HEK293 (cell line): ENCODE data around the gene CELF6.
A peak's percentile ranks its signal among the peaks of the same experiment; 100 is the strongest.

Experiments used
- CTCF ChIA-PET: fragments of 350-600 bp; formaldehyde crosslinking; extraction: SDS; loops from one replicate; lab custom pipeline; 2021; ENCODE audit warnings: antibody characterized with exemption; lab: Yijun Ruan, JAX
- POLR2A ChIA-PET: fragments of 300-600 bp; formaldehyde crosslinking; extraction: SDS; loops from one replicate; lab custom pipeline; 2020; ENCODE audit warnings: antibody characterized with exemption, inconsistent platforms; lab: Yijun Ruan, JAX
- H3K27ac ChIP-seq: fragments of 200-500 bp; sonication (Bioruptor generic); 2 replicates; pipeline ENCODE4 v1.5.1; 2014; ENCODE audit warnings: low read depth, low read length, control low read depth, inconsistent platforms; ENCODE audit errors: extremely low read depth
- H3K36me3 ChIP-seq, 2 experiments: fragments of 200-500 bp in 1 of 2; sonication (Bioruptor generic) in 1 of 2; 1 replicate in 1 of 2; 2 replicates in 1 of 2; pipeline ENCODE4 v1.5.1; 2014 to 2017; ENCODE audit warnings: inconsistent platforms in 2 of 2, low read length in 2 of 2; ENCODE audit not compliant: control insufficient read depth in 2 of 2, insufficient read depth in 1 of 2
- H3K4me1 ChIP-seq: fragments of 200-500 bp; sonication (Bioruptor generic); 2 replicates; pipeline ENCODE4 v1.5.1; 2014; ENCODE audit warnings: mild to moderate bottlenecking, low read length, inconsistent platforms; ENCODE audit not compliant: control insufficient read depth, insufficient read depth
- H3K4me3 ChIP-seq: 2 replicates; pipeline ENCODE4 v1.5.1; 2011; ENCODE audit warnings: low read depth, mild to moderate bottlenecking, control low read depth, low read length, moderate library complexity
- H3K9me3 ChIP-seq: fragments of 200-500 bp; sonication (Bioruptor generic); 2 replicates; pipeline ENCODE4 v1.5.1; 2014; ENCODE audit warnings: low read depth, low read length, inconsistent platforms; ENCODE audit not compliant: control insufficient read depth, insufficient read depth
- EGR2 ChIP-seq: fragments of 450-650 bp; formaldehyde crosslinking; IDR thresholded peaks from 2 replicates; pipeline ENCODE4 v1.5.1; 2016; ENCODE audit warnings: low read depth, missing biosample characterization, missing genetic modification characterization
- KLF1 ChIP-seq: fragments of 450-650 bp; formaldehyde crosslinking; IDR thresholded peaks from 2 replicates; pipeline ENCODE4 v1.5.1; 2016; ENCODE audit warnings: missing biosample characterization, missing genetic modification characterization
- KLF16 ChIP-seq: fragments of 450-650 bp; formaldehyde crosslinking; IDR thresholded peaks from 2 replicates; pipeline ENCODE4 v1.5.1; 2017; ENCODE audit warnings: missing biosample characterization, missing genetic modification characterization
- KLF9 ChIP-seq: fragments of 450-650 bp; formaldehyde crosslinking; IDR thresholded peaks from 2 replicates; pipeline ENCODE4 v1.5.1; 2016; ENCODE audit warnings: missing biosample characterization, missing genetic modification characterization, low read depth
- MZF1 ChIP-seq: fragments of 450-650 bp; formaldehyde crosslinking; IDR thresholded peaks from 2 replicates; pipeline ENCODE4 v1.5.1; 2017; ENCODE audit warnings: missing biosample characterization, missing genetic modification characterization, borderline replicate concordance
- OVOL3 ChIP-seq: fragments of 450-650 bp; formaldehyde crosslinking; IDR thresholded peaks from 2 replicates; pipeline ENCODE4 v1.5.1; 2016; ENCODE audit warnings: missing biosample characterization, missing genetic modification characterization
- RBAK ChIP-seq: fragments of 450-650 bp; formaldehyde crosslinking; IDR thresholded peaks from 2 replicates; pipeline ENCODE4 v1.5.1; 2016; ENCODE audit warnings: missing biosample characterization, missing genetic modification characterization
- SP2 ChIP-seq: fragments of 450-650 bp; formaldehyde crosslinking; IDR thresholded peaks from 2 replicates; pipeline ENCODE4 v1.5.1; 2016; ENCODE audit warnings: missing biosample characterization, missing genetic modification characterization
- YY1 ChIP-seq: fragments of 450-650 bp; formaldehyde crosslinking; IDR thresholded peaks from 2 replicates; pipeline ENCODE4 v1.5.1; 2018; ENCODE audit warnings: missing biosample characterization, missing genetic modification characterization
- ZBTB20 ChIP-seq: fragments of 450-650 bp; formaldehyde crosslinking; IDR thresholded peaks from 2 replicates; pipeline ENCODE4 v1.5.1; 2016; ENCODE audit warnings: missing biosample characterization, missing genetic modification characterization
- ZBTB48 ChIP-seq: fragments of 450-650 bp; formaldehyde crosslinking; IDR thresholded peaks from 2 replicates; pipeline ENCODE4 v1.5.1; 2016; ENCODE audit warnings: missing biosample characterization, missing genetic modification characterization
- ZFHX2 ChIP-seq: fragments of 450-650 bp; formaldehyde crosslinking; conservative IDR thresholded peaks from 2 replicates; pipeline ENCODE4 v1.5.1; 2016; ENCODE audit warnings: missing biosample characterization, missing genetic modification characterization
- ZNF112 ChIP-seq: fragments of 450-650 bp; formaldehyde crosslinking; IDR thresholded peaks from 2 replicates; pipeline ENCODE4 v1.5.0; 2017; ENCODE audit warnings: missing biosample characterization, missing genetic modification characterization
- ZNF121 ChIP-seq: fragments of 450-650 bp; formaldehyde crosslinking; IDR thresholded peaks from 2 replicates; pipeline ENCODE4 v1.5.1; 2016; ENCODE audit warnings: missing biosample characterization, missing genetic modification characterization
- ZNF174 ChIP-seq: fragments of 450-650 bp; formaldehyde crosslinking; IDR thresholded peaks from 2 replicates; pipeline ENCODE4 v1.5.0; 2017; ENCODE audit warnings: missing biosample characterization, mild to moderate bottlenecking, missing genetic modification characterization
- ZNF211 ChIP-seq: fragments of 450-650 bp; formaldehyde crosslinking; IDR thresholded peaks from 2 replicates; pipeline ENCODE4 v1.5.1; 2016; ENCODE audit warnings: low read depth, missing biosample characterization, missing genetic modification characterization
- ZNF24 ChIP-seq: fragments of 450-650 bp; formaldehyde crosslinking; IDR thresholded peaks from 2 replicates; pipeline ENCODE4 v1.5.1; 2016; ENCODE audit warnings: missing biosample characterization, missing genetic modification characterization
- ZNF274 ChIP-seq, 2 experiments: fragments of 200-500 bp in 1 of 2; fragments of 450-650 bp in 1 of 2; sonication (Bioruptor generic) in 1 of 2; formaldehyde crosslinking in 1 of 2; IDR thresholded peaks; 2 replicates each; pipeline versions ENCODE4 v1.5.1 to v1.6.1; 2014 to 2016; ENCODE audit warnings: borderline replicate concordance in 1 of 2, inconsistent platforms in 1 of 2, low read length in 1 of 2, missing biosample characterization in 1 of 2, missing genetic modification characterization in 1 of 2
- ZNF404 ChIP-seq: fragments of 450-650 bp; formaldehyde crosslinking; IDR thresholded peaks from 2 replicates; pipeline ENCODE4 v1.5.1; 2017; ENCODE audit warnings: missing biosample characterization, missing genetic modification characterization
- ZNF521 ChIP-seq: fragments of 450-650 bp; formaldehyde crosslinking; IDR thresholded peaks from 2 replicates; pipeline ENCODE4 v1.5.1; 2017; ENCODE audit warnings: missing biosample characterization, mild to moderate bottlenecking, missing genetic modification characterization
- ZNF555 ChIP-seq: fragments of 450-650 bp; formaldehyde crosslinking; conservative IDR thresholded peaks from 2 replicates; pipeline ENCODE4 v1.5.1; 2017; ENCODE audit warnings: missing biosample characterization, mild to moderate bottlenecking, missing genetic modification characterization, inconsistent platforms
- ZNF624 ChIP-seq: fragments of 450-650 bp; formaldehyde crosslinking; IDR thresholded peaks from 2 replicates; pipeline ENCODE4 v1.5.1; 2017; ENCODE audit warnings: missing biosample characterization, missing genetic modification characterization
- ZNF660 ChIP-seq: fragments of 450-650 bp; IDR thresholded peaks from 2 replicates; pipeline ENCODE4 v1.5.1; 2018; ENCODE audit warnings: missing biosample characterization, mild to moderate bottlenecking, missing genetic modification characterization
- ZNF777 ChIP-seq: fragments of 450-650 bp; formaldehyde crosslinking; IDR thresholded peaks from 2 replicates; pipeline ENCODE4 v1.5.1; 2017; ENCODE audit warnings: missing biosample characterization, missing genetic modification characterization, borderline replicate concordance
- ZNF791 ChIP-seq: fragments of 450-650 bp; formaldehyde crosslinking; IDR thresholded peaks from 2 replicates; pipeline ENCODE4 v1.5.1; 2016; ENCODE audit warnings: missing biosample characterization, missing genetic modification characterization
- ZSCAN23 ChIP-seq: fragments of 450-650 bp; formaldehyde crosslinking; IDR thresholded peaks from 2 replicates; pipeline ENCODE4 v1.5.1; 2016; ENCODE audit warnings: missing biosample characterization, missing genetic modification characterization
- ZXDB ChIP-seq: fragments of 450-650 bp; formaldehyde crosslinking; IDR thresholded peaks from 2 replicates; pipeline ENCODE4 v1.5.1; 2016; ENCODE audit warnings: missing biosample characterization, missing genetic modification characterization
- TF ChIP-seq, protein P1 (sequence below): fragments of 450-650 bp; formaldehyde crosslinking; IDR thresholded peaks from 2 replicates; pipeline ENCODE4 v1.5.1; 2017; ENCODE audit warnings: missing biosample characterization, missing genetic modification characterization
- TF ChIP-seq, protein P2 (sequence below): fragments of 450-650 bp; formaldehyde crosslinking; IDR thresholded peaks from 2 replicates; pipeline ENCODE4 v1.5.1; 2016; ENCODE audit warnings: missing biosample characterization, missing genetic modification characterization
- TF ChIP-seq, protein P3 (sequence below): fragments of 450-650 bp; formaldehyde crosslinking; IDR thresholded peaks from 2 replicates; pipeline ENCODE4 v1.5.1; 2016; ENCODE audit warnings: missing biosample characterization, missing genetic modification characterization

Gene CELF6

GRCh38 chr15:72318408-72318942 lies 1.5 kb downstream of the CELF6 start (continued):
- TF ChIP-seq ZNF404 (tag by site-specific recombination) (no peak), ZNF777 (no peak), RBAK (tag by site-specific recombination) (no peak), ZNF791 (tag by site-specific recombination) (no peak), ZNF521 (no peak), ZNF624 (tag by site-specific recombination) (no peak), SP2 (tag by site-specific recombination) (0 out of 2 replicates have a peak, but pooled peaks have one; percentile 11)
- TF ChIP-seq, protein P1, sequence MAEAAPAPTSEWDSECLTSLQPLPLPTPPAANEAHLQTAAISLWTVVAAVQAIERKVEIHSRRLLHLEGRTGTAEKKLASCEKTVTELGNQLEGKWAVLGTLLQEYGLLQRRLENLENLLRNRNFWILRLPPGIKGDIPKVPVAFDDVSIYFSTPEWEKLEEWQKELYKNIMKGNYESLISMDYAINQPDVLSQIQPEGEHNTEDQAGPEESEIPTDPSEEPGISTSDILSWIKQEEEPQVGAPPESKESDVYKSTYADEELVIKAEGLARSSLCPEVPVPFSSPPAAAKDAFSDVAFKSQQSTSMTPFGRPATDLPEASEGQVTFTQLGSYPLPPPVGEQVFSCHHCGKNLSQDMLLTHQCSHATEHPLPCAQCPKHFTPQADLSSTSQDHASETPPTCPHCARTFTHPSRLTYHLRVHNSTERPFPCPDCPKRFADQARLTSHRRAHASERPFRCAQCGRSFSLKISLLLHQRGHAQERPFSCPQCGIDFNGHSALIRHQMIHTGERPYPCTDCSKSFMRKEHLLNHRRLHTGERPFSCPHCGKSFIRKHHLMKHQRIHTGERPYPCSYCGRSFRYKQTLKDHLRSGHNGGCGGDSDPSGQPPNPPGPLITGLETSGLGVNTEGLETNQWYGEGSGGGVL (tag by site-specific recombination): peak; percentile 76

DNA sequence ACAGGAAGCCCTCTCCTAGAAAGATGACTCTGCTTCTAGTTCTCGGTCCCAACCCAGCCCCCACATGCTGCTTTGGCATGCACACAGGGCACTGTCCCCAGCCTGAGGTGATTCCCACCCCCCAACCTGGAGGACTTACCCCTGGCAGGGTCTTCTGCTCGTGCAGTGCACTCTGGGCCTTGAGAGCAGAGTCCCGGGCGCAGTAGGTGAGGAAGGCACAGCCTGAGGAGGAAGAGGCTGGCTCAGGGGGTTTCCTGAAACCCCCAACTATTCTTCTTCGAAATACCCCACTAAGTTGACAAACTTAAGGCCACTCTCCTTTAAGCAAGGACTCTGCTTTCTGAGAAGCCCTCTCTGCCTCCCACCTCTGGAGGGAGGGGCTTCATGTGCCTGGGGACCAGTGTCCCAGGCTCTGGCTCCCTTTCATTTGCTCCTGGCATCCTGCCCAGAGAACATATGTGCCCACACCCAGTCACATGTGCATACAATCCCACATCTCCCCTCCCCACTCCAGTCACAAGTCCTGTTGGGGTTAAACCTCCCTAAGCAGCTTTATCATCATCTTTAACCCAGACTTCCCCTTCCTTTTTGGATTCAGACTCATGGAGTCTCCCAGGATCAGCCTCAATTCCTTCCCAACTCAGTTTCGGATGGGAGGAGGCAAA lies 4.1 kb downstream of the CELF6 start:
- CTCF ChIA-PET: interaction anchor here (0.7 kb wide), 1 partner anchor 454 kb away, joined by 3 read pairs; no protein-coding TSS in a partner anchor
- POLR2A ChIA-PET: no interaction called here
- TF ChIP-seq, protein P2, sequence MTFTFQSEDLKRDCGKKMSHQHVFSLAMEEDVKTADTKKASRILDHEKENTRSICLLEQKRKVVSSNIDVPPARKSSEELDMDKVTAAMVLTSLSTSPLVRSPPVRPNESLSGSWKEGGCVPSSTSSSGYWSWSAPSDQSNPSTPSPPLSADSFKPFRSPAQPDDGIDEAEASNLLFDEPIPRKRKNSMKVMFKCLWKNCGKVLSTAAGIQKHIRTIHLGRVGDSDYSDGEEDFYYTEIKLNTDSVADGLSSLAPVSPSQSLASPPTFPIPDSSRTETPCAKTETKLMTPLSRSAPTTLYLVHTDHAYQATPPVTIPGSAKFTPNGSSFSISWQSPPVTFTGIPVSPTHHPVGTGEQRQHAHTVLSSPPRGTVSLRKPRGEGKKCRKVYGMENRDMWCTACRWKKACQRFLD (tag by site-specific recombination): no peak
- peak; percentile 42; the same call in 1 of the 2 replicates for TF ChIP-seq KLF1 (tag by site-specific recombination)
- TF ChIP-seq, protein P3, sequence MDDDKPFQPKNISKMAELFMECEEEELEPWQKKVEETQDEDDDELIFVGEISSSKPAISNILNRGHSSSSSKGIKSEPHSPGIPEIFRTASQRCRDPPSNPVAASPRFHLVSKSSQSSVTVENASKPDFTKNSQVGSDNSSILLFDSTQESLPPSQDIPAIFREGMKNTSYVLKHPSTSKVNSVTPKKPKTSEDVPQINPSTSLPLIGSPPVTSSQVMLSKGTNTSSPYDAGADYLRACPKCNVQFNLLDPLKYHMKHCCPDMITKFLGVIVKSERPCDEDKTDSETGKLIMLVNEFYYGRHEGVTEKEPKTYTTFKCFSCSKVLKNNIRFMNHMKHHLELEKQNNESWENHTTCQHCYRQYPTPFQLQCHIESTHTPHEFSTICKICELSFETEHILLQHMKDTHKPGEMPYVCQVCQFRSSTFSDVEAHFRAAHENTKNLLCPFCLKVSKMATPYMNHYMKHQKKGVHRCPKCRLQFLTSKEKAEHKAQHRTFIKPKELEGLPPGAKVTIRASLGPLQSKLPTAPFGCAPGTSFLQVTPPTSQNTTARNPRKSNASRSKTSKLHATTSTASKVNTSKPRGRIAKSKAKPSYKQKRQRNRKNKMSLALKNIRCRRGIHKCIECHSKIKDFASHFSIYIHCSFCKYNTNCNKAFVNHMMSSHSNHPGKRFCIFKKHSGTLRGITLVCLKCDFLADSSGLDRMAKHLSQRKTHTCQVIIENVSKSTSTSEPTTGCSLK (tag by site-specific recombination): no peak
- peak; percentile 77 for TF ChIP-seq ZNF660 (tag by site-specific recombination)
- TF ChIP-seq, protein P1 (tag by site-specific recombination): peak; percentile 76
- TF ChIP-seq ZNF24 (tag by site-specific recombination): no peak
- peak; percentile 80 for TF ChIP-seq ZFHX2 (tag by site-specific recombination)
- TF ChIP-seq ZNF404 (tag by site-specific recombination): no peak
- no peak for TF ChIP-seq ZNF174
- TF ChIP-seq EGR2 (tag by site-specific recombination): peak; percentile 78
- TF ChIP-seq ZNF112 (tag by site-specific recombination): no peak
- TF ChIP-seq ZSCAN23 (tag by site-specific recombination): no peak
- peak; percentile 79 for TF ChIP-seq ZBTB48 (tag by site-specific recombination)
- no peak for TF ChIP-seq ZNF211 (tag by site-specific recombination)
- TF ChIP-seq ZXDB (tag by site-specific recombination): no peak
- no peak for TF ChIP-seq ZNF274 (IDR thresholded peaks at IDR 0.05; ENCODE audit: low read length)
- no peak for TF ChIP-seq ZNF274 (tag by site-specific recombination; IDR thresholded peaks at IDR 0.05; ENCODE audit: borderline replicate concordance)
- peak; percentile 84 for TF ChIP-seq ZBTB20
- TF ChIP-seq ZNF555: no peak
- TF ChIP-seq MZF1 (tag by site-specific recombination): no peak
- TF ChIP-seq KLF9 (tag by site-specific recombination): 0 out of 2 replicates have a peak, but pooled peaks have one; percentile 26
- no peak for TF ChIP-seq OVOL3 (tag by site-specific recombination)
- no peak for TF ChIP-seq ZNF121 (tag by site-specific recombination)
- 0 out of 2 replicates have a peak, but pooled peaks have one; percentile 24 for TF ChIP-seq KLF16 (tag by site-specific recombination)
- TF ChIP-seq SP2 (tag by site-specific recombination): 0 out of 2 replicates have a peak, but pooled peaks have one; percentile 20
- TF ChIP-seq RBAK (tag by site-specific recombination): no peak
- no peak for TF ChIP-seq YY1 (tag by site-specific recombination)

More for the DNA sequence above, 4.1 kb downstream of the CELF6 start:
- H3K4me3 ChIP-seq: no peak overlapping the region
- peaks cover 5% of the 10 kb centered on the region; the same call in 1 of the 2 replicates for H3K4me1 ChIP-seq
- no peaks in the 10 kb centered on the region for H3K9me3 ChIP-seq
- H3K36me3 ChIP-seq: no peaks in the 10 kb centered on the region
- H3K27ac ChIP-seq: no peak overlapping the region
